GM12891 (cell line): ENCODE data around the gene PTPRN2.

Experiments
- POLR2A ChIP-seq: IDR thresholded peaks from 2 replicates; pipeline ENCODE4 v1.6.1; 2011; ENCODE audit warnings: low read depth, low read length, control low read depth
- POLR2AphosphoS5 ChIP-seq: IDR thresholded peaks from 2 replicates; pipeline ENCODE4 v1.6.1; 2011; ENCODE audit warnings: low read depth, low read length, control low read depth
- POU2F2 ChIP-seq: IDR thresholded peaks from 2 replicates; pipeline ENCODE4 v1.6.1; 2011; ENCODE audit warnings: low read depth, mild to moderate bottlenecking, control low read depth, low read length, moderate library complexity
- SPI1 ChIP-seq: IDR thresholded peaks from 2 replicates; pipeline ENCODE4 v1.6.1; 2011; ENCODE audit warnings: low read depth, low read length, control low read depth
- TAF1 ChIP-seq: IDR thresholded peaks from 2 replicates; pipeline ENCODE4 v1.6.1; 2011; ENCODE audit warnings: low read depth, low read length, control low read depth

- no peak for TF ChIP-seq SPI1
- no peak for TF ChIP-seq POLR2AphosphoS5
- no peak for TF ChIP-seq POLR2A
- no peak for TF ChIP-seq POU2F2
- no peak for TF ChIP-seq TAF1
These were observed 535.8 kb downstream of the PTPRN2 start for GRCh38 chr7:158051776-158052175.
